Measurements from ENCODE around the gene CDK19.
A peak's percentile ranks its signal among the peaks of the same experiment; 100 is the strongest.
"Not testable (repeated sequence)": the region's sequence is repeated elsewhere in the genome, so short reads cannot be mapped to it uniquely, and the experiment has no call there.

CDK19 gene

GRCh38 chr6:110581679-110582078 is 233.6 kb downstream of the CDK19 start:
- no peak for DNase-seq (ENCODE audit: low read depth, low spot score)

- not testable (repeated sequence) for DNase-seq (ENCODE audit: low read depth, low spot score)
Observed at GRCh38 chr6:110577596-110578167, 237.6 kb downstream of the CDK19 start.

GRCh38 chr6:110575925-110576463 is 239.3 kb downstream of the CDK19 start:
- no peak for DNase-seq (ENCODE audit: low read depth, low spot score)

DNA sequence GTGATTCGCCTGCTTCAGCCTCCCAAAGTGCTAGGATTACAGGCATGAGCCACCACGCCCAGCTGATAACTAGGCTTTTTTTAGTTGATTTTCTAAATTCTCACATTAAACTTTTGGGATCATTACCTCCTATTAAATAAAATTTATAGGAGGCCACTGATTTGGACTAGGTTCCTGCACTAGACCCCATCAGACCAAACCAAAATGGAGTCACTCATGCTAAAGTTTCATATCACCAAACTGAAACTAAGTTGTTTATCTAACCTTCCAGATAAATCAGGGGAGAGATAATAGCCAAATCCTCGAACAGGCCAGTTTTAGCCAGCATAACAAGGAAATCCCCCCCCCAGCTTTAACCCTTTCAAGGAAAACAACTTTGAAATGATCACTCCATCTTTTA is 240.5 kb downstream of the CDK19 start:
- DNase-seq (ENCODE audit: low read depth, low spot score): no peak

GRCh38 chr6:110573537-110573936 is 241.7 kb downstream of the CDK19 start:
- no peak for DNase-seq (ENCODE audit: low read depth, low spot score)

GRCh38 chr6:110573136-110573535 is 242.1 kb downstream of the CDK19 start:
- no peak for DNase-seq (ENCODE audit: low read depth, low spot score)

GRCh38 chr6:110567957-110568696 is 247.1 kb downstream of the CDK19 start:
- no peak for DNase-seq (ENCODE audit: low read depth, low spot score)

DNA sequence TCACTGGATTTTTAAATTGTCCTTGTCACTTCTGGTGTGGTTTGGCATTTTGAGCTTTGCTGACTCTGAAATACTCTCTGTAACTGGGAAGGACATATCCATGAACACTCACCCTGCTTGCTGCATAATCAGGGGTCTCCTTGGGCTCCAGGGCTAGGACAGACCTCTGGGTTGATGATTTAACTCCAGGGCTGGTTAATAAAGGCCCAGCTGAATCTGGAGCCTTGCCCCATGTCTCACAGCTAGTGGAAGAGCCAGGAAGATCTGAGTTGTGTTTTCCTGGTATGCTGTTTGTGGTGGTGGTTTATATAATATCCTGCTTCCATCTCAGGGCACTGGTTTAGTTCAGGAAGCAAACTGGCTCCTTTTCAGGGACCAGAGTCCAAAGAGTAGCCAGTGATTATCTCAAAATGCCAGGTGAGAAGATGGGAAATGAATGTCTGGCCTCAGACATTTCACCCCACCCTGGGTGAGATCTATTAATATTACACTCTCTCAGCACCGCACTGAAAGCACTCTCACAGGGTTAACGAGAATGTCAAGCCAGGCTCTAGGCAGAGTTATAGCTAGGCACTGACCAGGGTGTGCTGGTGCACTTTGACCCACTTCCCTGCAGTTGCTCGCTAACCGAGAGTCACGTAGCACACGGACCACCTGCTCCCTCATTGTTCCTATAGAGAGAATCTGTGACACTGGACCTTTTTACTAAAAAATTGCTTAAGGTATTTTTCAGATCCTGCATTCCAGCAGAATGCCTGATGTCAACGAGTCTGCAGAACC is 248.7 kb downstream of the CDK19 start:
- peak; percentile 8 for DNase-seq (ENCODE audit: low read depth, low spot score)

DNA sequence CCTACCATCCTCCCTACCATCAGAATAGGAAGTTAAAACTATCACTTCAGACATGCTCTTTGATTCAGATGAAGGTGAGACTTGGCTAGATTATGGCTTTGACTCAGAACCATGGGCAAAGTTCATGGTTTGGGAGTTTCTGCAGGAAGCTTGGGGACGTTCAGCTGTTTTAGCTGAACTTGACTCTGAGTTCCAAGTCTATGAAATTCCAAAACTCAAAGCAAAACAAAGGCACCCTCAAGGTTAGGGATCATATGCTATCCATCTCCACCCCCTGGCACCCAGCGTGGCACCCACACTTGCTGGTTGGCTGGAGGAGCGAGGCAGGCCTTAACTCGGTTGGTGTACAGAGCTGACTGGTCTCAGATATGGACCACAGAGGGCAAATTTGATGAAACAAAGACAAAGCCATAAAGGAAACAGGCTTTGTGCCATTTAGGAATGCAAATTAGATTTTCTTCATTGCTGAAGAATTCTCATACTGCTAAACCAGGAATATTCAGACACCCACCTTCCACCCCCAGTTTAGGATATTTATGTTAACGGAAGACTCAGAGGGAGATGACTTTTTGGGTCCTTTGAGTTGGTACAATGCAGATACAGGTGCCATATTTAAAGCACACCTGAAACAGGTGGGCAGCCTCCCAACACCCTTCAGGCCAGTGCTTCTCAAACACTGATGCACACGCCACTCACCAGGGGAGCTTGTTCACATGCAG is 250.4 kb downstream of the CDK19 start:
- no peak for DNase-seq (ENCODE audit: low read depth, low spot score)

GRCh38 chr6:110563711-110564110 is 251.6 kb downstream of the CDK19 start:
- DNase-seq (ENCODE audit: low read depth, low spot score): no peak

GRCh38 chr6:110562316-110562915 is 252.9 kb downstream of the CDK19 start:
- DNase-seq (ENCODE audit: low read depth, low spot score): no peak

DNA sequence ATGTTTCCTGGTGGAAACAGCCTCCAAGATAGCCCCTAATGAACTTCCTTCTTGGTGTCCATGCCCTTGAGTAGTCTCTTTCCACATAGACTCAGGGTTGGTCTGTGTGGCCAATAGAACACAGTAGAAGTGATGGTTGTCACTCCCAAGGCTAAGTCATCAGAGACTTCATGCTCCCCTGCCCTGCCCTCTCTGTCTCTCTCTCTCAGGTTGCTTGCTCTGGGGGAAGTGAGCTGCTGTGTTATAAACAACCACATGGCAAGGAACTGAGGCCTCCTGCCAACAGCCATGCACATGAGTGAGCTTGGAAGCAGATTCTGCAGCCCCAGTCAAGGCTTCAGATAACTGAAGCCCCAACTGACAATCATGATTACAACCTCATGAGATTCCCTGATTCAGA is 253.6 kb downstream of the CDK19 start:
- DNase-seq (ENCODE audit: low read depth, low spot score): no peak

- DNase-seq (ENCODE audit: low read depth, low spot score): no peak
Observed at GRCh38 chr6:110561008-110561396, 254.3 kb downstream of the CDK19 start.

GRCh38 chr6:110560239-110561007 is 254.8 kb downstream of the CDK19 start:
- DNase-seq (ENCODE audit: low read depth, low spot score): no peak

Measured in ELF-1 (cell line).